K562 (cell line): ENCODE results near the gene C1orf105. TPM values are rescaled to one million over a fixed set of nuclear protein-coding genes. Genes with fewer than 3 reads are reported as not detected.

ENCODE experiments used
- ATAC-seq: fragments of 200-7000 bp; cut with Tn5 transposase; 3 replicates; pipeline ENCODE4 v1.9.1; 2020; ENCODE audit warnings: moderate library complexity
- BruUV-seq: library from RNA; stranded (reverse); fragments of 400-500 nt; replicated peaks from 2 replicates; lab custom pipeline; 2021; lab: Mats Ljungman, UMichigan
- CTCF ChIA-PET: fragments of 300-600 bp; formaldehyde crosslinking; extraction: SDS; loops from one replicate; lab custom pipeline; 2021; ENCODE audit warnings: low intra/inter-chr PET ratio; lab: Yijun Ruan, JAX
- POLR2A ChIA-PET: fragments of 300-600, 350-650 bp; sonication (Branson Sonifier 250); formaldehyde crosslinking; extraction: SDS; loops from one replicate; lab custom pipeline; 2021; ENCODE audit warnings: antibody characterized with exemption, inconsistent platforms; lab: Yijun Ruan, JAX
- DNase-seq, 4 experiments: peaks; one replicate each; pipeline versions ENCODE4 v3.0.0 to v3.0.0-alpha.2; 2011 to 2018; ENCODE audit warnings: low spot score in 3 of 4, mixed read lengths in 3 of 4; ENCODE audit errors: extremely low read depth in 1 of 4
- FAIRE-seq: peaks from 2 replicates; lab custom pipeline; 2011; peaks lifted over from hg19 to GRCh38; lab: Jason Lieb, UNC
- H2AFZ ChIP-seq: 2 replicates; pipeline ENCODE4 v1.6.0; 2011; ENCODE audit warnings: low read depth, low read length, control low read depth, inconsistent platforms
- H3K27ac ChIP-seq: fragments of 200-600 bp; 3 replicates; pipeline ENCODE4 v1.8.0; 2011; ENCODE audit warnings: low read depth, mild to moderate bottlenecking, control low read depth, inconsistent platforms, low read length, moderate library complexity, mixed read lengths; ENCODE audit errors: extremely low read depth
- H3K27me3 ChIP-seq, 2 experiments: fragments of 300-600 bp in 1 of 2; 2 replicates in 1 of 2; 3 replicates in 1 of 2; pipeline versions ENCODE4 v1.6.0 to v1.8.0; 2011; ENCODE audit warnings: inconsistent platforms in 2 of 2, low read length in 2 of 2, mild to moderate bottlenecking in 1 of 2, mixed read lengths in 1 of 2, moderate library complexity in 1 of 2; ENCODE audit not compliant: control insufficient read depth in 2 of 2, insufficient read depth in 2 of 2
- H3K36me3 ChIP-seq: fragments of 300-600 bp; 3 replicates; pipeline ENCODE4 v1.8.0; 2011; ENCODE audit warnings: mild to moderate bottlenecking, low read length, inconsistent platforms; ENCODE audit not compliant: control insufficient read depth, insufficient read depth
- H3K4me1 ChIP-seq, 2 experiments: fragments of 200-600 bp in 1 of 2; replicated peaks in 1 of 2; 2 replicates in 1 of 2; 3 replicates in 1 of 2; pipeline versions ENCODE4 v1.5.1 to v1.8.0; 2011; ENCODE audit warnings: inconsistent platforms in 2 of 2, low read length in 2 of 2, mild to moderate bottlenecking in 1 of 2, mixed read lengths in 1 of 2, moderate library complexity in 1 of 2; ENCODE audit not compliant: control insufficient read depth in 2 of 2, insufficient read depth in 2 of 2
- H3K4me2 ChIP-seq: 2 replicates; pipeline ENCODE4 v1.6.1; 2011; ENCODE audit warnings: low read length, control low read depth, inconsistent platforms, mixed read lengths; ENCODE audit not compliant: insufficient read depth
- H3K4me3 ChIP-seq: fragments of 200-600 bp; sonication (generic), shearing (Covaris generic); 2 replicates; pipeline ENCODE4 v1.5.1; 2016; ENCODE audit warnings: control low read depth, inconsistent platforms
- H3K79me2 ChIP-seq: fragments of 200-600 bp; 3 replicates; pipeline ENCODE4 v1.8.0; 2011; ENCODE audit warnings: low read length, inconsistent platforms; ENCODE audit not compliant: control insufficient read depth, insufficient read depth
- H3K9ac ChIP-seq, 2 experiments: 2 replicates each; pipeline versions ENCODE4 v1.6.0 to v1.6.1; 2011; ENCODE audit warnings: low read depth in 2 of 2, low read length in 2 of 2, control low read depth in 1 of 2, inconsistent platforms in 1 of 2, mild to moderate bottlenecking in 1 of 2, mixed read lengths in 1 of 2; ENCODE audit not compliant: insufficient read depth in 1 of 2
- H3K9me1 ChIP-seq: one replicate; pipeline ENCODE4 v1.6.0; 2011; ENCODE audit warnings: inconsistent platforms, mild to moderate bottlenecking, low read length, moderate library complexity; ENCODE audit not compliant: control insufficient read depth, insufficient read depth
- H3K9me3 ChIP-seq: replicated peaks from 2 replicates; pipeline ENCODE4 v1.5.1; 2011; ENCODE audit warnings: low read depth, low read length, inconsistent platforms; ENCODE audit not compliant: control insufficient read depth, insufficient read depth
- H4K20me1 ChIP-seq: replicated peaks from 2 replicates; pipeline ENCODE4 v1.6.1; 2011; ENCODE audit warnings: low read length, inconsistent platforms, mixed read lengths; ENCODE audit not compliant: control insufficient read depth, insufficient read depth
- HMGN3 ChIP-seq: IDR thresholded peaks from 2 replicates; pipeline ENCODE4 v1.6.1; 2011; ENCODE audit warnings: borderline replicate concordance, low read depth, mild to moderate bottlenecking, mixed read lengths, low read length; ENCODE audit not compliant: insufficient read length; ENCODE audit errors: extremely low read depth
- MCM7 ChIP-seq, 2 experiments: fragments of 450-650 bp; IDR thresholded peaks; 2 replicates each; pipeline ENCODE4 v1.6.1; 2016 to 2018
- MECOM ChIP-seq: fragments of 250-450 bp; sonication (Bioruptor Pico); IDR thresholded peaks from 2 replicates; pipeline ENCODE4 v1.8.0; 2022; ENCODE audit warnings: inconsistent platforms
- RFX1 ChIP-seq: fragments of 450-650 bp; IDR thresholded peaks from 2 replicates; pipeline ENCODE4 v1.6.1; 2016; ENCODE audit warnings: mild to moderate bottlenecking, moderate library complexity
- ZBTB33 ChIP-seq: sonication (generic); formaldehyde crosslinking; IDR thresholded peaks from 2 replicates; pipeline ENCODE4 v1.8.1; 2023; ENCODE audit warnings: mild to moderate bottlenecking, missing genetic modification reagents
- ZFP1 ChIP-seq: fragments of 450-650 bp; formaldehyde crosslinking; IDR thresholded peaks from 2 replicates; pipeline ENCODE4 v1.4.0; 2020; ENCODE audit warnings: mild to moderate bottlenecking, mixed read lengths
- WGBS: fragments of 100-300 bp; shearing (Covaris generic); methylation state at CpG from one replicate; pipeline ENCODE4 v1.1.6; 2016; ENCODE audit warnings: low coverage, mixed read lengths; ENCODE audit not compliant: insufficient coverage; ENCODE audit errors: missing lambda C conversion rate; 5-methylcytosine and 5-hydroxymethylcytosine counted together
- in situ Hi-C: fragments of 300-500 bp; cut with MboI; formaldehyde crosslinking; loops from 4 replicates; pipeline ENCODE4 v1.15.0; 2018; ENCODE audit warnings: inconsistent platforms, mixed read lengths
- intact Hi-C: fragments of 100-400 bp; cut with micrococcal nuclease; formaldehyde crosslinking; loops from 2 replicates; pipeline ENCODE4 v1.14.2; 2022
- polyA plus RNA-seq, 8 experiments: library from polyadenylated mRNA; depleted of rRNA in 4 of 8; stranded (reverse) in 5 of 8; unstranded in 3 of 8; fragments of >200 nt; fragmentation: Nextera tagmentation in 2 of 8; fragmentation: Illumina TruSeq in 1 of 8; extraction: Ambion mirVana in 2 of 8; extraction: Trizol in 1 of 8; gene quantifications; 2 replicates each; pipeline versions ENCODE4 v1.2.1 to v1.2.3, GENCODE V29; 2011 to 2014; ENCODE audit warnings: inconsistent platforms in 1 of 8, missing spikeins in 1 of 8
- total RNA-seq, 7 experiments: library from RNA; depleted of rRNA in 6 of 7; stranded (reverse); fragments of >200 nt in 6 of 7; fragmentation: Illumina TruSeq in 2 of 7; extraction: Trizol in 2 of 7; gene quantifications; 2 replicates each; pipeline versions ENCODE4 v1.2.1 to v1.2.3, GENCODE V29; 2011 to 2021; ENCODE audit warnings: low replicate concordance in 1 of 7

The C1orf105 gene
- total and polyA plus RNA-seq, 9 of the 15 experiments (the other 6 are each of a cell fraction or from before 2014, with no cell fraction given): 0.08 TPM; not detected in 8

GRCh38 chr1:172373864-172374263, 46.6 kb upstream of the C1orf105 start (continued):
- TF ChIP-seq HMGN3: no peak
- TF ChIP-seq MCM7 (IDR thresholded peaks at IDR 0.05): no peak
- 0 out of 2 replicates have a peak, but pooled peaks have one; percentile 39 for TF ChIP-seq ZFP1 (CRISPR knock-in tag)
- TF ChIP-seq ZBTB33 (CRISPR knock-in tag): no peak

- in situ Hi-C loops: no loop called here
- Histone ChIP-seq H3K9me3 (no peaks in the 10 kb centered on the region), H3K27ac (no peak overlapping the region), H3K9ac (no peak overlapping the region), H3K4me1 (no peaks in the 10 kb centered on the region), H3K36me3 (no peaks in the 10 kb centered on the region), H3K4me2 (no peak overlapping the region), H3K79me2 (no peaks in the 10 kb centered on the region), H3K4me3 (no peak overlapping the region), H4K20me1 (no peaks in the 10 kb centered on the region), H3K9me1 (no peaks in the 10 kb centered on the region), H2AFZ (no peak overlapping the region), H3K27me3 (no peaks in the 10 kb centered on the region)
- intact Hi-C loops: no loop called here
- WGBS: 0% methylated on average over 2 of the region's 2 CpGs
- ATAC-seq (no peak), FAIRE-seq (no peak), DNase-seq (no peak)
- no peak for TF ChIP-seq MECOM (CRISPR knock-in tag)
- TF ChIP-seq RFX1: peak; percentile 91
- BruUV-seq: no TSS peak
- CTCF ChIA-PET: no interaction called here
- POLR2A ChIA-PET: no interaction called here
Observed at GRCh38 chr1:172375211-172375631, 45.3 kb upstream of the C1orf105 start.
